K562 treated with DMSO at 1 percent for 12 hours (cell line): ENCODE measurements around the gene NPFFR1. TPM values are rescaled to one million over a fixed set of nuclear protein-coding genes. Genes with fewer than 3 reads are reported as not detected.

Source experiments
- total RNA-seq: library from RNA; unstranded; fragments of 300-600 nt; gene quantifications from 2 replicates; pipeline ENCODE4 v1.2.3, GENCODE V29; 2022; ENCODE audit not compliant: insufficient read depth

NPFFR1 gene, protein sequence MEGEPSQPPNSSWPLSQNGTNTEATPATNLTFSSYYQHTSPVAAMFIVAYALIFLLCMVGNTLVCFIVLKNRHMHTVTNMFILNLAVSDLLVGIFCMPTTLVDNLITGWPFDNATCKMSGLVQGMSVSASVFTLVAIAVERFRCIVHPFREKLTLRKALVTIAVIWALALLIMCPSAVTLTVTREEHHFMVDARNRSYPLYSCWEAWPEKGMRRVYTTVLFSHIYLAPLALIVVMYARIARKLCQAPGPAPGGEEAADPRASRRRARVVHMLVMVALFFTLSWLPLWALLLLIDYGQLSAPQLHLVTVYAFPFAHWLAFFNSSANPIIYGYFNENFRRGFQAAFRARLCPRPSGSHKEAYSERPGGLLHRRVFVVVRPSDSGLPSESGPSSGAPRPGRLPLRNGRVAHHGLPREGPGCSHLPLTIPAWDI
- not detected in 2 replicates for total RNA-seq

GRCh38 chr10:70283445-70284399, at the start of gene NPFFR1:
Gene NPFFR1, minus strand, starts transcription at chr10:70284004. Its CDS starts 328 bp downstream, at chr10:70283676.

DNA sequence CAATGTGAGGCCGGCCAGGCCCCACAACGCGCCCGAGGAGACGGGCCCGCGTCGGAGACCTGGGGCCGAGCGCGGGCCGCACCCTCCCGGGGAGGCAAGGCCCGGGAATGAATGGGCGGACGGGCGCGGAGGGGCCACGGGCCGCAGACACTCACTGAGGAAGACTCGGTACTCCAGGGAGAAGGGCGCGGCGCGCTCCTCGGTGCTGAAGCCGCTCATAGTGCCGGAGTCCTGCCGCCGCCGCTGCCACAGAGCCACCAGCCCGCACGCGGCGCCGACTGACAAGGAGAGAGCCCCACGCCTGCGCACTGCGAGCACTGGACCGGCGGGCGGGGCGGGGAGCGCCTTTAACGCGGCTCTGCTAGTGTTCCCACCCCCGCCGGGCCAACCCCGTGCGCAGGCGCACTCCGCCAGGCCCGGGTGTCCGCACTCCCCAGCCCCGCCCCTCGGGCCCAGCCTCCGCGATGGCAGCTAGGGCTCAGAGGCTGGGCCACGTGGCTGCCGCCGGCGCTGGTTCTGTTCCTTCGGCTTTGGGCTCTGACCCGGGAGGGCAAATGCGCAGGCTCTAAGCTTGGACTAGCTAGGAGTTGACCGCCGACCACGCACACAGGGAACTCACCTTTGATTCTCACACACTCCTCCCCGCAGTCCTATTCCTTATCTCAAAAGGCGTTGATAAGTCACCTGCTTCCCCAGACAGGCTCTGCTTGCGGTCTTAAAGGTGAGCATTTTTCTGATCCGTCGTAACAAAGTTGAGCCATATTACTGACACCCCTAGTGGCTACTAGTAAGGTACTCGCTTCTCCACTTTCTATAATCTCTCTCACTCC, 50.5 kb downstream of the NPFFR1 start, which contains the start of gene PPA1:
PPA1 (minus strand) TSS at position 321 of the 830 bp plus-strand sequence; CDS start at position 219, 102 bp downstream.

Other genes starting within 250 kb of the NPFFR1 start
- not detected in 2 replicates for gene MACROH2A2, start 231.2 kb downstream of the NPFFR1 start, total RNA-seq
- gene AIFM2, start 151.2 kb downstream of the NPFFR1 start, total RNA-seq, result 11.3 and 14.0 TPM in 2 replicates
- gene TYSND1, start 137.3 kb downstream of the NPFFR1 start, total RNA-seq, result 3.0 and 3.8 TPM in 2 replicates
- 21.4 and 43.9 TPM in 2 replicates for gene SAR1A, start 113.5 kb downstream of the NPFFR1 start, total RNA-seq
- 190 and 277 TPM in 2 replicates for gene PPA1, start 50.6 kb downstream of the NPFFR1 start, total RNA-seq
- gene LRRC20, start 98.6 kb upstream of the NPFFR1 start, total RNA-seq, result 14.0 and 16.8 TPM in 2 replicates
- 27.0 and 80.6 TPM in 2 replicates for gene EIF4EBP2, start 120.1 kb upstream of the NPFFR1 start, total RNA-seq
- gene NODAL, start 157.7 kb upstream of the NPFFR1 start, total RNA-seq, result not detected in 2 replicates
- gene PALD1, start 194.8 kb upstream of the NPFFR1 start, total RNA-seq, result not detected in 2 replicates